Measurements from ENCODE around the gene TLR2. TPM values are rescaled to one million over a fixed set of nuclear protein-coding genes. Genes with fewer than 3 reads are reported as not detected.

Gene TLR2
- total RNA-seq, 1 donor from 2014 or later: 14.5 TPM

DNA sequence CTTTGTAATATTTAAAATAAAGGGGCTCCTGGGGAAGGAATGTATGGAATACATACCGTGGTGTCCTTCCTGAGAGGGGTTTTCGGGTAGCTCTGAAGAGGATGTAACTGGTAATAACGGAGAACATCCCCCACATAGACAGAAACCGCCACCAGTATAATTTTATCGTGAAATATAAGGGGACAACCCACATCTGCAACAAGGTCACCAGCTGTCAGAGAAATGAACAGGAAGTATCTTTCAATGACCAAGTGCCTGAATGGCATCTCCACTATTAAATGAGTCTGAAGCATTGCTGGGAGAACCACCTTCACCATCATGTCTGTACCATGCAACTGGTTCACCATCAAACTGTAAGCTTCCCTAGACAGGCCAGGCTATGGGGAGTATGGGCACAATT, 44.1 kb downstream of the TLR2 start:
- Histone ChIP-seq H3K36me3 (no peaks in the 10 kb centered on the region), H3K4me1 (no peaks in the 10 kb centered on the region), H3K27me3 (no peaks in the 10 kb centered on the region), H3K27ac (no peak overlapping the region), H3K4me3 (no peak overlapping the region), H3K9me3 (no peaks in the 10 kb centered on the region)
- TF ChIP-seq POLR2AphosphoS5 (IDR thresholded peaks at IDR 0.05; ENCODE audit: insufficient read depth in 1 of 2, low read depth in 1 of 2) (no peak), POLR2A (IDR thresholded peaks at IDR 0.05) (no peak)
- TF ChIP-seq, protein P1, sequence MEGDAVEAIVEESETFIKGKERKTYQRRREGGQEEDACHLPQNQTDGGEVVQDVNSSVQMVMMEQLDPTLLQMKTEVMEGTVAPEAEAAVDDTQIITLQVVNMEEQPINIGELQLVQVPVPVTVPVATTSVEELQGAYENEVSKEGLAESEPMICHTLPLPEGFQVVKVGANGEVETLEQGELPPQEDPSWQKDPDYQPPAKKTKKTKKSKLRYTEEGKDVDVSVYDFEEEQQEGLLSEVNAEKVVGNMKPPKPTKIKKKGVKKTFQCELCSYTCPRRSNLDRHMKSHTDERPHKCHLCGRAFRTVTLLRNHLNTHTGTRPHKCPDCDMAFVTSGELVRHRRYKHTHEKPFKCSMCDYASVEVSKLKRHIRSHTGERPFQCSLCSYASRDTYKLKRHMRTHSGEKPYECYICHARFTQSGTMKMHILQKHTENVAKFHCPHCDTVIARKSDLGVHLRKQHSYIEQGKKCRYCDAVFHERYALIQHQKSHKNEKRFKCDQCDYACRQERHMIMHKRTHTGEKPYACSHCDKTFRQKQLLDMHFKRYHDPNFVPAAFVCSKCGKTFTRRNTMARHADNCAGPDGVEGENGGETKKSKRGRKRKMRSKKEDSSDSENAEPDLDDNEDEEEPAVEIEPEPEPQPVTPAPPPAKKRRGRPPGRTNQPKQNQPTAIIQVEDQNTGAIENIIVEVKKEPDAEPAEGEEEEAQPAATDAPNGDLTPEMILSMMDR (IDR thresholded peaks at IDR 0.05): no peak
- intact Hi-C loops (cut with DNase I): no loop called here
- DNase-seq (ENCODE audit: extremely low spot score in 2 of 2): no peak

DNA sequence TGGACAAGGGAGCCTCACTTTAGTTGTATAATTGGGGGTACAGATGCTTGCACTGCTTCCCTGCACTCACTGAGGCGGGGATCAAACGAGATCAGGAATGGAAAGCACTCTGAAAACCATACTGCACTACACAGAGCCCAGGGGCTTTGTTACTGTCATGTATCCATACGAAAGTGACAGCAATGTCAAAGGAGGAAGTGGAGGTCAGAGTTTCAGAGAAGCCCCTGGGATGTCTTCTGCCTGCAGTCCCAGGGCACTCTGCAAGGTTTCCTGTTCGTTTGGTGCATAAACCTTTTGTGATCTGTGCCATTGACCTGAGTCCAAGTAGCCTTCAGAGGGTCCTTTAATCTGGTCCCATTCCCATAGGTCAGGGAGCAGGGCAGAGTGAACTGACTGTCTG, 44.6 kb downstream of the TLR2 start:
- no peak for TF ChIP-seq POLR2A (IDR thresholded peaks at IDR 0.05)
- TF ChIP-seq POLR2AphosphoS5 (IDR thresholded peaks at IDR 0.05; ENCODE audit: insufficient read depth in 1 of 2, low read depth in 1 of 2): no peak
- TF ChIP-seq, protein P1 (IDR thresholded peaks at IDR 0.05): no peak
- no peaks in the 10 kb centered on the region for H3K27me3 ChIP-seq
- H3K4me1 ChIP-seq: no peaks in the 10 kb centered on the region
- intact Hi-C loops (cut with DNase I): no loop called here
- no peaks in the 10 kb centered on the region for H3K36me3 ChIP-seq
- H3K27ac ChIP-seq: no peak overlapping the region
- no peak overlapping the region for H3K4me3 ChIP-seq
- no peaks in the 10 kb centered on the region for H3K9me3 ChIP-seq
- no peak for DNase-seq (ENCODE audit: extremely low spot score in 2 of 2)

DNA sequence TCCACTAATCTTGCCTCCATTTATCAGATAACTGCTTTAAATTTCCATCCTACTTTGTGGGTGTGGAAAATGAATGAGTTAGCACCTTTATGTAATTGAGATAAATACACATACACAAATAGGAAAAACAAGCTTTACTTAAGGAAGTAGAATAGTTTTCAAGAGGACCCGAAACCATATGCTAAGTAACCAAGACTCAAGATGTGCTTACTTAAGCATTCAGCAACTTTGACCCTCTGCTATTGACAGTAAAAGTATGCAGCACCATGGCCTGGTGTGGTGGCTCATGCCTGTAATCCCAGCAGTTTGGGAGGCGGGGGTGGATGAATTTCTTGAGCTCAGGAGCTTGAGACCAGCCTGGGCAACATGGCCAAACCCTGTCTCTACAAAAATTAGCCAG, 45.8 kb downstream of the TLR2 start:
- H3K4me1 ChIP-seq: no peaks in the 10 kb centered on the region
- H3K27me3 ChIP-seq: no peaks in the 10 kb centered on the region
- H3K9me3 ChIP-seq: no peaks in the 10 kb centered on the region
- TF ChIP-seq POLR2A (IDR thresholded peaks at IDR 0.05) (no peak), POLR2AphosphoS5 (IDR thresholded peaks at IDR 0.05; ENCODE audit: insufficient read depth in 1 of 2, low read depth in 1 of 2) (no peak)
- TF ChIP-seq, protein P1 (IDR thresholded peaks at IDR 0.05): no peak
- H3K4me3 ChIP-seq: no peak overlapping the region
- no peaks in the 10 kb centered on the region for H3K36me3 ChIP-seq
- no peak for DNase-seq (ENCODE audit: extremely low spot score in 2 of 2)
- intact Hi-C loops (cut with DNase I): no loop called here
- no peak overlapping the region for H3K27ac ChIP-seq

DNA sequence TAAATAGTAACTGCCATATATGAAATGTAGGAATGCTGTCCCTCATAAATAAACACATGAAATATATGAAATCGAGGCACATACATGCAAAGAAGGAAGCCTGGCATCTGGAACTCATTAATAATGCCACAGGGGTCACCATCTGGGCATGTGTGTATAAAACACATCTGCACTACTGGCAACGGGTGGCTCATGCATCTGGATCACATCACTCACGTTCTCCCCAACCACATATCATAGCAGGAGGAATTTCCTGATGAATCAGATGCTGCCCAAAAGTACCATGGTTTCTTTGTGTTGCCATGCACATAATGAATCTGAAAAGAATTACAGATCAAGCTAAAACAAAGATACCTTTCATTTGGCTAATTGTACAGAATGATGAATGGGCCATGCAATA, 47.2 kb downstream of the TLR2 start:
- no peak for TF ChIP-seq POLR2AphosphoS5 (IDR thresholded peaks at IDR 0.05; ENCODE audit: insufficient read depth in 1 of 2, low read depth in 1 of 2)
- TF ChIP-seq, protein P1 (IDR thresholded peaks at IDR 0.05): no peak
- no peak for TF ChIP-seq POLR2A (IDR thresholded peaks at IDR 0.05)
- DNase-seq (ENCODE audit: extremely low spot score in 2 of 2): no peak
- Histone ChIP-seq H3K9me3 (no peaks in the 10 kb centered on the region), H3K4me3 (no peak overlapping the region), H3K27ac (no peak overlapping the region), H3K27me3 (no peaks in the 10 kb centered on the region), H3K4me1 (no peaks in the 10 kb centered on the region), H3K36me3 (no peaks in the 10 kb centered on the region)
- intact Hi-C loops (cut with DNase I): no loop called here

DNA sequence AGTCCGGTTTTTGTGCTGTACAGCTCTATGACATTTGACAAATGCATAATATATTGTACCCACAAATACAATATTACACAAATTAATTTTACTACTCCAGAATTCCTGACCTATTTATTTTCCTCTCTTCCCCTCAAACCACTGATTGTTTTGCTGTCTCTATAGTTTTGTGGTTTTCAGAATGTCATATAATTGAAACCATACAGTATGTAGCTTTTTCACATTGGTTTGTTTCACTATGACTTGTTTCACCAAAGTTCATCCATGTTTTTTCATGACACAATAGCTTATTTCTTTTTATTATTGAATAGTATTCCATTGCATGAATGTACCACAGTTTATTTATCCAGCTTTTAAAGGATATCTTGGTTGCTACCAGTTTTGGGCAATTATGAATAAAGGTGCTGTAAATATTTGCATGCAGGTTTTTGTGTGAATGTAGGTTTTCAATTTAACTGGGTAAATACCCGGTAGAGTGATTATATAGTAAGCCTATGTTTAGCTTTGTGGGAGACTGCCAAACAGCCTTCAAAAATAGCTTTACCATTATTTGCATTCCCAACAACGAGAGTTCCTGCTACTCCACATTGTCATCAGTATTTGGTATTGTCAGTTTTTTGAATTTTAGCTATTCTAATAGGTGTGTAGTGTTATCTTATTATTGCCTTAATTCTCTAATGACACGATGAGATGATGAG, 49.8 kb downstream of the TLR2 start:
- DNase-seq (ENCODE audit: extremely low spot score in 2 of 2): no peak
- Histone ChIP-seq H3K36me3 (no peaks in the 10 kb centered on the region), H3K9me3 (no peaks in the 10 kb centered on the region), H3K27me3 (no peaks in the 10 kb centered on the region), H3K4me3 (no peak overlapping the region), H3K4me1 (no peaks in the 10 kb centered on the region), H3K27ac (no peak overlapping the region)
- TF ChIP-seq POLR2AphosphoS5 (IDR thresholded peaks at IDR 0.05; ENCODE audit: insufficient read depth in 1 of 2, low read depth in 1 of 2) (no peak), POLR2A (IDR thresholded peaks at IDR 0.05) (no peak)
- TF ChIP-seq, protein P1 (IDR thresholded peaks at IDR 0.05): no peak
- intact Hi-C loops (cut with DNase I): no loop called here

Measured in vagina (tissue), 2 donors.